Motor neuron (in vitro differentiated cells): ENCODE measurements around the gene GRIK1. TPM values are rescaled to one million over a fixed set of nuclear protein-coding genes. Genes with fewer than 3 reads are reported as not detected.

ENCODE experiments used
- ATAC-seq, 8 experiments: fragments of 200-7000 bp; cut with Tn5 transposase; replicated peaks in 6 of 8; 2 replicates each; pipeline ENCODE4 v1.8.0; 2021; ENCODE audit warnings: mild to moderate bottlenecking in 8 of 8, moderate library complexity in 8 of 8
- H3K27ac ChIP-seq, 2 donors: fragments of 250-450 bp; sonication (Bioruptor Pico); 2 replicates each; pipeline ENCODE4 v1.9.0; 2021; ENCODE audit warnings: antibody characterized with exemption in 2 of 2, mild to moderate bottlenecking in 2 of 2, moderate library complexity in 1 of 2
- H3K4me1 ChIP-seq, 2 donors: fragments of 250-450 bp; sonication (Bioruptor Pico); replicated peaks in 1 of 2; 2 replicates each; pipeline ENCODE4 v1.6.1; 2021; ENCODE audit warnings: antibody characterized with exemption in 2 of 2, mild to moderate bottlenecking in 2 of 2, moderate library complexity in 1 of 2
- H3K4me3 ChIP-seq, 5 donors: fragments of 250-450 bp; sonication (Bioruptor Pico); 2 replicates each; pipeline ENCODE4 v1.9.0; 2021; ENCODE audit warnings: antibody characterized with exemption in 5 of 5, mild to moderate bottlenecking in 5 of 5, moderate library complexity in 4 of 5
- WGBS, 10 experiments: fragments of 450-650 bp; shearing (Covaris generic); methylation state at CpG; one replicate each; pipeline ENCODE4 v1.0.0; 2022; 5-methylcytosine and 5-hydroxymethylcytosine counted together
- in situ Hi-C, 9 experiments: fragments of 400-800 bp; cut with MboI; loops; one replicate each; pipeline ENCODE4 v1.15.0; 2021; ENCODE audit warnings: low sequenced_read_pairs in 9 of 9, low pct_unique_long_range_greater_than_20kb in 2 of 9; ENCODE audit not compliant: unreplicated experiment in 9 of 9
- total RNA-seq, 8 experiments: library from RNA; unstranded; fragments of 300-600 nt; gene quantifications; 2 replicates each; pipeline versions ENCODE4 v1.2.3 to v1.2.4, GENCODE V29; 2022

The GRIK1 gene
- total RNA-seq, 8 experiments from 2014 or later: 0.15 to 8.7 (median 3.9) TPM

DNA sequence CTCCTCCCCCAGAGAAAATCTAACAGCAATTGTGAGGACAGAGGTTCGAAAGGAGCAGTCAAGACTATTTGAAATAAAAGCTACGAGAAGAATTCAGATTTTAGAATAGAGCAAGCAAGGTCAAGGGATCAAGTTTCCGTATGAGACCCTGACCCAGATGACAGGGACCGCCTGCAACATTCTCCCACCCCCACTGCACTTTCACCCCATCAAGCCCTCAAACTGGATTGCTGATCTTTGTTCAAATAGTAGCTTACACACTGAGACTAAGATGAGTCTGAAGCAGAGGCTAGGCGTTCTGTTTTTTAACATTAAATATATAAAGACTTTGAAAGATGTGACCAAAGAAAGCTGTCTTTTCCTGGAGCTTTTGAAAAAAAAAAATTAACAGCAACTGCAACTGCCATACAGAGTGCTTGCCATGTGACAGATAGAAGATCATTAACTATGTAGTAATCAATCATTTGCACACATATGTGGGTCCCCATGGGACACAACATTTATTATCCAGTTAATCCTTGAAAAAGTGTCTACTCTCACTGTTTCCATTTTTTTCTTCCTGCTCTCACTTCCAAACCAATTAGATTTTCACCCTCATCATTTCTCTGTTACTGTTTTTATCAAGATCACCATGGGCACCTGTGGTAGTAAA, 120.0 kb downstream of the GRIK1 start:
- peaks cover 34 to 43% of the 10 kb centered on the region in 2 donors for H3K4me1 ChIP-seq
- ATAC-seq: peak in 5 of 8 experiments; percentile 67 to 89 (median 79)
- no peak overlapping the region for H3K27ac ChIP-seq
- in situ Hi-C loops: no loop called here
- WGBS, 10 experiments: 9 to 80% (median 54%) methylated on average over 1 to 5 of the region's 5 CpGs; no CpG with 5 or more reads in 1 of the 10 experiments
- H3K4me3 ChIP-seq: no peak overlapping the region

DNA sequence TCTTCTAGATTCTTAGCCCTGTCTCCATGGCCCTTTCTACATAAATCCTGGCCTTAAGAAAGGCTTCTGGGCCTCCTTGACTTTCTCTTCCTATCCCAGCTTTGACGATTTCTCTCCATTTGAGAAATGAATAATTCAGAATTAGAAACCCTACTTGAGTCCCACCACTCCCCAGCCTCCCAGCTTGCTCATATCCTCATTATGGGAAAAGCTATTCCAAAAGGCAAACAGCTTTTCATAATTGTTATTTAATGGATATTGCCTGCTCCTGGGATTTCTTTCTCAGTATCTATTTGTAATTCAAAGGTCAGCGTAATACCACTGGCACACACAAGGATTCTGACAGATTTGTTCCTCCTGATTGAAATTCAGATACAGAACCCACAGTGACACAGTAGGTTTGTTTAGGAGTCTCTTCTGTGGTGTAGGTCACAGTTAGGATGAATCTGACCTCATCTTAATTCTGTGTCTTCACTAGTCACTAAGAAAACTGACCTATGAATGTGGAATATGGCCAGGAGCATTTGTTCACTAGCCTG, 121.3 kb downstream of the GRIK1 start:
- in situ Hi-C loops: no loop called here
- WGBS, 10 experiments: 0 to 100% (median 23%) methylated on average over 1 to 2 of the region's 2 CpGs; no CpG with 5 or more reads in 1 of the 10 experiments
- Histone ChIP-seq H3K4me3 (no peak overlapping the region), H3K27ac (peak overlapping the region; percentile 18 to 45), H3K4me1 (peaks cover 36 to 43% of the 10 kb centered on the region in 2 donors)
- ATAC-seq: peak in 7 of 8 experiments; percentile 26 to 90 (median 60)

DNA sequence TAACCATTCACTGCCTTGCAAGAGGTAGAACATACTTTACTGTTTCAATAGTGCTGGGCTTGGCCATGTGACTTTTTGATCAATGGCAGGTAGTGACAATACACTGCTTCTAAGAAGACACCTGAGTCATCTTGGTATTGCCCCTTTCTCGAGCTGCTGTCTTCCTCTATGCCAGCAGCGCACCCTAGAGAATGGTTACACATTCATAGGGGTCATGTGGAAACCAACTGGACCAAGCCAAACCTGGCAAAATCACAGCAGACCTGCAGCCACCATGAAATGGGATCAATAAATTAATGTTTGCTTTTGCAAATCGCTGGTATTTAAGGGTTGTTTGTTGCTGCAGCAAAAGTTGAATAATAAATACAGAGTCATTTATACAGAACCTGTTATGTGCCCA, 122.3 kb downstream of the GRIK1 start:
- Histone ChIP-seq H3K4me1 (peaks cover 36 to 51% of the 10 kb centered on the region in 2 donors), H3K4me3 (no peak overlapping the region), H3K27ac (no peak overlapping the region)
- in situ Hi-C loops: no loop called here
- no peak for ATAC-seq
- WGBS, 10 experiments: 0 to 100% (median 72%) methylated on average over 1 to 3 of the region's 3 CpGs; no CpG with 5 or more reads in 2 of the 10 experiments

- H3K4me3 ChIP-seq: no peak overlapping the region
- 0 to 83% (median 31%) methylated on average over 1 to 3 of the region's 3 CpGs; no CpG with 5 or more reads in 3 of the 10 experiments for WGBS, 10 experiments
- H3K27ac ChIP-seq: no peak overlapping the region
- no peak for ATAC-seq
- H3K4me1 ChIP-seq: peaks cover 7 to 39% of the 10 kb centered on the region in 2 donors
- in situ Hi-C loops: no loop called here
These were observed 126.8 kb downstream of the GRIK1 start for GRCh38 chr21:29812947-29813346.

DNA sequence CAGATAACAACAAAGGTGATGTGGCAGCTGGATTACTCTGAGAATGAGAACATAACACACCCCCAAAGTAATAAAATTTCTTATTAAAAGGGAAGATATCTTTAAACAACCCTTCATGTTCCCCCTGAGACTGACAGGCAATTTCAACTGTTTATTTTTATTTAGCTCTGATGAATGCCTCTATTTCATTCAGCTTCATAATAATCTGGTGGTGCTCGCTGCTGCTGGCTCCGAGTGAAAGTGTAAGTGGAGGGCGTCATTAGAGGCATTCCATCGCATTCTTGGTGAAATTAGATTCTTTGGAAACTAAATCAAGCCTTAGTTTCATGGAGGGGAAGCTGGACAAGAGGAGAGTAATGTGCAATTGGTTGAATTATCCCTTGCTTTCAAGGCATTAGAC, 128.9 kb downstream of the GRIK1 start:
- Histone ChIP-seq H3K4me1 (peaks cover 2 to 29% of the 10 kb centered on the region in 2 donors), H3K4me3 (no peak overlapping the region), H3K27ac (no peak overlapping the region)
- WGBS, 10 experiments: 24 to 90% (median 66%) methylated on average over 1 to 4 of the region's 4 CpGs; no CpG with 5 or more reads in 2 of the 10 experiments
- ATAC-seq: peak in 4 of 8 experiments; percentile 49 to 73 (median 72)
- in situ Hi-C loops: no loop called here

DNA sequence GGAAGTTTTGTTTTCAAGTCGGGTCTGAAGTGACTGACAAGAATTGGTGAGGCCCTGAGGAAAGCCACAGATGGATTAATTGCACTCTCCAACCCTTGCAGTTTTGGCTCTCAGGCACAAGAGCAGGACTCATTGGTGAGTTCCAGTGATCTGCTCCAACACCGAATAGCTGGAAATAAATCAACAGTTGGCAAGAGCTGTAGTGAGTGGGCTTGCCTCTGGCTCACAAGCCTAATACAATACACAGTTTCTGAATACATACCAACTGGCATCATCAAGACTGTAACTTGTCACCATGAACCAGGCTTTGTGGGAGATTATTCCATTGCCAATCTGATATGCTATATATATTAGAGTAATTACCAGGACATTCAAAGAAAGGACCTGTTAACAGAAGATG, 131.6 kb downstream of the GRIK1 start:
- Histone ChIP-seq H3K4me1 (peaks cover 0 to 28% of the 10 kb centered on the region in 2 donors), H3K4me3 (no peak overlapping the region), H3K27ac (no peak overlapping the region)
- WGBS, 10 experiments: 0 to 71% (median 18%) methylated on average over 1 to 2 of the region's 2 CpGs; no CpG with 5 or more reads in 3 of the 10 experiments
- ATAC-seq: no peak
- in situ Hi-C loops: no loop called here

- no peak overlapping the region for H3K4me3 ChIP-seq
- ATAC-seq: peak in 2 of 8 experiments; percentile 26 to 35
- H3K27ac ChIP-seq: no peak overlapping the region
- in situ Hi-C loops: no loop called here
- H3K4me1 ChIP-seq: peaks cover 0 to under 1% of the 10 kb centered on the region in 2 donors
- 80 to 100% (median 90%) methylated on average over 1 of the region's 1 CpG; no CpG with 5 or more reads in 6 of the 10 experiments for WGBS, 10 experiments
These were observed 134.7 kb downstream of the GRIK1 start for GRCh38 chr21:29805105-29805504.

- 0 to 100% (median 54%) methylated on average over 1 of the region's 1 CpG; no CpG with 5 or more reads in 4 of the 10 experiments for WGBS, 10 experiments
- Histone ChIP-seq H3K4me3 (no peak overlapping the region), H3K27ac (no peak overlapping the region), H3K4me1 (no peaks in the 10 kb centered on the region)
- peak in 1 of 8 experiments; percentile 91 for ATAC-seq
- in situ Hi-C loops: no loop called here
These were observed 136.6 kb downstream of the GRIK1 start for GRCh38 chr21:29803191-29803590.

DNA sequence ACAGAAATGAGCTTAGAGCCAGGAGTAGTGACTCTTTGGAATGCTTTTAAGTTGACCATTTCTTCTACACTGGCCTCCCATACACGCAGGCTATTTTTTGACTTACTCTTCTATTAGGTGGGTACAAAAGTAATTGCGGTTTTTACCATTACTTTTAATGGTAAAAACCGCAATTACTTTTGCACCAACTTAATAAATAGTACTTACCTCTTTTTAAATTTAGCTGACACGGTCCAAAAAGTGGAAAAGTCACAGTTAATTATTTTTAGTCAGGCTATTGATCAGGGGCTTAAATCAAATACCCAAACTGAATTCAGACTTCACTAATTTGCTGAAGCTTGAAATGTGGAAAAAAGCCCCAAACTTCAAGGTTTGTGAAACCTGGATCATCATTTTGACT, 138.7 kb downstream of the GRIK1 start:
- in situ Hi-C loops: no loop called here
- no peak overlapping the region for H3K27ac ChIP-seq
- WGBS, 10 experiments: 0 to 100% (median 88%) methylated on average over 1 to 4 of the region's 4 CpGs
- H3K4me3 ChIP-seq: no peak overlapping the region
- no peak for ATAC-seq
- no peaks in the 10 kb centered on the region for H3K4me1 ChIP-seq

DNA sequence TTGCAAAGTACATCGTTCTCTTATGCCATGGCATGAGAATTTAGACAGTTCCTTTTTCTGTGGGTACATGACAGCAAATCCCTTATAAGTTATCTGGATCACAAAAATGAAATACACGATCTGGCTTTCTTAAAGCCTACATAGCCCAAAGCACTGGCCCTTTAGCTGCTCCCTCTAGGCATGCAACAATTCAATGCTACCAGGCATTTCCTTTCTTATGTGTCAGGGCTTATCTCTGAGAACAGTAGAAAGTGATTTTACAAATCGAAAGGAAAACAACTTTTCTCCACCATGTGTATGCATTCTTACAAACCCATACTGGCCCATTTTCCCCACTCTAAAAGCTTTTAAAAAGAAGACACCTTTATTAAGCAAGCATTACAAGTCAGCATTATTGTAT, 139.7 kb downstream of the GRIK1 start:
- in situ Hi-C loops: no loop called here
- Histone ChIP-seq H3K27ac (no peak overlapping the region), H3K4me1 (no peaks in the 10 kb centered on the region), H3K4me3 (no peak overlapping the region)
- WGBS, 10 experiments: 0 to 84% (median 59%) methylated on average over 1 to 3 of the region's 3 CpGs; no CpG with 5 or more reads in 1 of the 10 experiments
- ATAC-seq: no peak

DNA sequence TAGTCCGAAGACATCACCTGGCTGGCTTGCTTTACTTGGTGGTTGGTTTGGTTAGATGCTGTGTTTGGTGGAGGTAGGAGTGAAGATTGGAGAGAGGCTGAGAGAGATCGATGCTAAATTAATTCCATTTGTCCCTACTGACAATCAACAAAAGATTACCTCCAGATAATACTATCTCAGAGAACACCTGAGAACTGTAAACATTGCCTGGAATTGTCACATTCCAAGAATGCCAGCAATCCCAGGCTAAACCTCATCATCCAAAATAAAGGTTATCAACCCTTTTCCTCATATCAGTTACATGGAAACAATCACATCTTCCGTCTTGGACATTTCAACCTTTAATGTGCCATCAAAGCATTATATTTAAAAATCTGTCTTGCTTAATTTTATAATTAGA, 141.0 kb downstream of the GRIK1 start:
- Histone ChIP-seq H3K27ac (no peak overlapping the region), H3K4me1 (no peaks in the 10 kb centered on the region), H3K4me3 (no peak overlapping the region)
- in situ Hi-C loops: no loop called here
- no peak for ATAC-seq
- 45 to 100% (median 86%) methylated on average over 1 to 3 of the region's 3 CpGs; no CpG with 5 or more reads in 3 of the 10 experiments for WGBS, 10 experiments

DNA sequence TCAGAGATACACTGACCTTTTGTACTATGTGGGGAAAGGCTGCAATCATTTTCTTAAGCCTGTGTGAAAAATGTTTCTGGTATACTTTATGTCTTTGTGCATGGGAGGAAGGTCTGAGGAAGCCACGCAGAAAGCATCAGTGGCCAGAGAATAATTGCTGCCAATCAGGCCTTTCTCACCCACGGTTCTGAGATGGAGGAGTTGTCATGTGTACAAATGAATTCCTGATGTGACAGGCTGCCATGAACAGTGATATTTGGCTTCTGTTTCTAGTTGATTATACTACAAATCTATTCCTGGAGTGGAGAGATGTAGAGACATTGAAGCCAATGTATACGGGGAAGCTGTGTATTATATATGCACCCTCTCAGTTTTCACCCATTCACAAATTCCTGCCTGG, 142.6 kb downstream of the GRIK1 start:
- in situ Hi-C loops: no loop called here
- WGBS, 10 experiments: 30 to 100% (median 80%) methylated on average over 1 to 3 of the region's 3 CpGs; no CpG with 5 or more reads in 1 of the 10 experiments

GRCh38 chr21:29793712-29794111, 146.1 kb downstream of the GRIK1 start:
- Histone ChIP-seq H3K4me3 (no peak overlapping the region), H3K27ac (no peak overlapping the region), H3K4me1 (peaks cover 4% of the 10 kb centered on the region in 2 donors)
- WGBS, 10 experiments: 43 to 94% (median 78%) methylated on average over 1 to 4 of the region's 4 CpGs
- ATAC-seq: no peak
- in situ Hi-C loops: no loop called here

More for the DNA sequence above, 142.6 kb downstream of the GRIK1 start:
- H3K27ac ChIP-seq: no peak overlapping the region
- no peak overlapping the region for H3K4me3 ChIP-seq
- peaks cover 4% of the 10 kb centered on the region in 2 donors for H3K4me1 ChIP-seq
- no peak for ATAC-seq
